Glutamatergic neuron (in vitro differentiated cells): ENCODE results near the gene SLX9. TPM values are rescaled to one million over a fixed set of nuclear protein-coding genes. Genes with fewer than 3 reads are reported as not detected.

Experiments
- DNase-seq: peaks from one replicate; pipeline ENCODE4 v3.0.0; 2022
- H3K27ac Mint-ChIP-seq: one replicate; pipeline ENCODE4 v1.8.0; 2020; ENCODE audit warnings: mild to moderate bottlenecking, mixed read lengths, inconsistent platforms; ENCODE audit not compliant: unreplicated experiment
- H3K27me3 Mint-ChIP-seq: one replicate; pipeline ENCODE4 v1.8.0; 2020; ENCODE audit warnings: mild to moderate bottlenecking, moderate library complexity, mixed read lengths, inconsistent platforms; ENCODE audit not compliant: unreplicated experiment
- H3K36me3 Mint-ChIP-seq: one replicate; pipeline ENCODE4 v1.8.0; 2020; ENCODE audit warnings: mild to moderate bottlenecking, mixed read lengths, inconsistent platforms; ENCODE audit not compliant: unreplicated experiment
- H3K4me1 Mint-ChIP-seq: one replicate; pipeline ENCODE4 v1.8.0; 2020; ENCODE audit warnings: mild to moderate bottlenecking, low read depth, mixed read lengths, inconsistent platforms; ENCODE audit not compliant: unreplicated experiment
- H3K4me3 Mint-ChIP-seq: one replicate; pipeline ENCODE4 v1.8.0; 2020; ENCODE audit warnings: mild to moderate bottlenecking, mixed read lengths, inconsistent platforms; ENCODE audit not compliant: unreplicated experiment
- H3K9me3 Mint-ChIP-seq: one replicate; pipeline ENCODE4 v1.8.0; 2020; ENCODE audit warnings: mild to moderate bottlenecking, moderate library complexity, mixed read lengths, inconsistent platforms; ENCODE audit not compliant: unreplicated experiment
- CTCF ChIP-seq: fragments of 200-600 bp; sonication (generic); IDR thresholded peaks from one replicate; pipeline ENCODE4 v1.5.0; 2021; ENCODE audit not compliant: partially characterized antibody, unreplicated experiment
- total RNA-seq: library from RNA; stranded (reverse); fragmentation: NEBNext Ultra II Directional; extraction: Animal tissue kit (Norgen Biotek cat#: 25700); gene quantifications from one replicate; pipeline ENCODE4 v1.2.1, GENCODE V29; 2021; ENCODE audit not compliant: unreplicated experiment

The SLX9 gene
- total RNA-seq, 1 donor from 2014 or later = 30.7 TPM

- Mint-ChIP-seq H3K4me3 (no peak overlapping the region), H3K27ac (no peak overlapping the region), H3K4me1 (peaks cover 29% of the 10 kb centered on the region), H3K27me3 (peaks cover 14% of the 10 kb centered on the region), H3K36me3 (no peaks in the 10 kb centered on the region), H3K9me3 (peaks cover 7% of the 10 kb centered on the region)
- no peak for DNase-seq
- TF ChIP-seq CTCF = no peak
Observed at GRCh38 chr21:45015469-45015860, 75.6 kb downstream of the SLX9 start.

GRCh38 chr21:45016031-45016405 is 76.2 kb downstream of the SLX9 start:
- H3K27me3 Mint-ChIP-seq = peaks cover 17% of the 10 kb centered on the region
- peaks cover 27% of the 10 kb centered on the region for H3K4me1 Mint-ChIP-seq
- peak overlapping the region; percentile 27 for H3K4me3 Mint-ChIP-seq
- TF ChIP-seq CTCF = no peak
- DNase-seq = no peak
- peaks cover 7% of the 10 kb centered on the region for H3K9me3 Mint-ChIP-seq
- H3K36me3 Mint-ChIP-seq = no peaks in the 10 kb centered on the region
- peak overlapping the region; percentile 65 for H3K27ac Mint-ChIP-seq

- Mint-ChIP-seq H3K4me3 (peak overlapping the region; percentile 27), H3K27me3 (peaks cover 17% of the 10 kb centered on the region), H3K36me3 (no peaks in the 10 kb centered on the region), H3K27ac (peak overlapping the region; percentile 65), H3K9me3 (peaks cover 7% of the 10 kb centered on the region), H3K4me1 (peaks cover 26% of the 10 kb centered on the region)
- no peak for DNase-seq
- TF ChIP-seq CTCF = no peak
Observed at GRCh38 chr21:45016406-45017038, 76.7 kb downstream of the SLX9 start.

- Mint-ChIP-seq H3K9me3 (peaks cover 7% of the 10 kb centered on the region), H3K4me1 (peaks cover 26% of the 10 kb centered on the region), H3K27me3 (peaks cover 17% of the 10 kb centered on the region), H3K27ac (peak overlapping the region; percentile 77), H3K36me3 (no peaks in the 10 kb centered on the region), H3K4me3 (peak overlapping the region; percentile 79)
- TF ChIP-seq CTCF = no peak
- no peak for DNase-seq
Observed at GRCh38 chr21:45017039-45017960, 77.5 kb downstream of the SLX9 start.
